Spleen (tissue), 7 donors: ENCODE data around the gene NPIPB2.

Experiments used
- POLR2A ChIP-seq, 3 donors: fragments of 450-650 bp; IDR thresholded peaks; one replicate each; pipeline ENCODE4 v1.5.1; 2017; ENCODE audit warnings: antibody characterized with exemption in 3 of 3, mild to moderate bottlenecking in 1 of 3
- POLR2AphosphoS5 ChIP-seq, 3 donors: sonication (generic); formaldehyde crosslinking; IDR thresholded peaks; one replicate each; pipeline ENCODE4 v1.5.1; 2017; ENCODE audit warnings: antibody characterized with exemption in 3 of 3
- TF ChIP-seq, protein P1 (sequence below), 11 experiments: fragments of 200-600 bp in 7 of 11; fragments of 450-650 bp in 4 of 11; sonication (generic) in 4 of 11; IDR thresholded peaks in 8 of 11; conservative IDR thresholded peaks in 3 of 11; 1 replicate in 7 of 11; 2 replicates in 4 of 11; pipeline versions ENCODE4 v1.4.0 to v1.8.0; 2016 to 2021; ENCODE audit warnings: antibody characterized with exemption in 11 of 11, inconsistent platforms in 4 of 11, mild to moderate bottlenecking in 1 of 11
- donor health status: DM: no; HTN: no; CAD: no; lungs with moderate emphysema.
- donor health status: DM: no; HTN: no; CAD: no.
- donor health status: DM: no; HTN: no; CAD: no.

DNA sequence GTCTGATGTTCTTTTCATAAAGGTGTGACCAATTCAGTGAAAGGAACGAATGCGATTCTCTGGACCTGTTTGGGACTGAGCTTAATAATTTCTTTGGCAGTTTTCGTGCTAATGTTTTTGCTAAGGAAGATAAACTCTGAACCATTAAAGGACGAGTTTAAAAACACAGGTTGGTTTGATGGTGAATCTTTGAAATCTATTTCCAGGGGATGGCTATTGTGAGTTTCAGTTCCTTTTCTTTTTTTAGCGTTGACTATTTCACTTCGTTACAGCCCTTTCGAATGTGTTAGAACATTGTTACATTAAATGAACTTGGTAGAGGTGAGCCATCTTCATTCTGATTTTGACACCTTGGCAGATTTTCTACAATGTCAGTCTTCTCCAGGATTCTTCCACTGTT is 24.3 kb upstream of the NPIPB2 start:
- TF ChIP-seq, protein P1, sequence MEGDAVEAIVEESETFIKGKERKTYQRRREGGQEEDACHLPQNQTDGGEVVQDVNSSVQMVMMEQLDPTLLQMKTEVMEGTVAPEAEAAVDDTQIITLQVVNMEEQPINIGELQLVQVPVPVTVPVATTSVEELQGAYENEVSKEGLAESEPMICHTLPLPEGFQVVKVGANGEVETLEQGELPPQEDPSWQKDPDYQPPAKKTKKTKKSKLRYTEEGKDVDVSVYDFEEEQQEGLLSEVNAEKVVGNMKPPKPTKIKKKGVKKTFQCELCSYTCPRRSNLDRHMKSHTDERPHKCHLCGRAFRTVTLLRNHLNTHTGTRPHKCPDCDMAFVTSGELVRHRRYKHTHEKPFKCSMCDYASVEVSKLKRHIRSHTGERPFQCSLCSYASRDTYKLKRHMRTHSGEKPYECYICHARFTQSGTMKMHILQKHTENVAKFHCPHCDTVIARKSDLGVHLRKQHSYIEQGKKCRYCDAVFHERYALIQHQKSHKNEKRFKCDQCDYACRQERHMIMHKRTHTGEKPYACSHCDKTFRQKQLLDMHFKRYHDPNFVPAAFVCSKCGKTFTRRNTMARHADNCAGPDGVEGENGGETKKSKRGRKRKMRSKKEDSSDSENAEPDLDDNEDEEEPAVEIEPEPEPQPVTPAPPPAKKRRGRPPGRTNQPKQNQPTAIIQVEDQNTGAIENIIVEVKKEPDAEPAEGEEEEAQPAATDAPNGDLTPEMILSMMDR (IDR thresholded peaks at IDR 0.05 in 8 of 11, conservative IDR thresholded peaks at IDR 0.05 in 3 of 11) = no peak
- no peak for TF ChIP-seq POLR2A (IDR thresholded peaks at IDR 0.05)
- no peak for TF ChIP-seq POLR2AphosphoS5 (IDR thresholded peaks at IDR 0.05)
